Testis (tissue), 5 donors: ENCODE data around the gene PPY. TPM values are rescaled to one million over a fixed set of nuclear protein-coding genes. Genes with fewer than 3 reads are reported as not detected.

Source experiments
- DNase-seq: peaks from one replicate; pipeline ENCODE4 v3.0.0-alpha.2; 2019
- H3K27ac ChIP-seq, 2 donors: fragments of 200-600 bp; sonication (generic); one replicate each; pipeline ENCODE4 v1.5.1; 2019
- H3K27me3 ChIP-seq: fragments of 200-600 bp; sonication (generic); one replicate; pipeline ENCODE4 v1.5.1; 2019
- H3K36me3 ChIP-seq: fragments of 200-600 bp; sonication (generic); one replicate; pipeline ENCODE4 v1.5.1; 2017; ENCODE audit warnings: low read depth; ENCODE audit errors: missing control alignments
- H3K4me1 ChIP-seq: fragments of 200-600 bp; sonication (generic); one replicate; pipeline ENCODE4 v1.5.1; 2019
- H3K4me3 ChIP-seq, 2 donors: fragments of 200-600 bp; sonication (generic); one replicate each; pipeline ENCODE4 v1.5.1; 2017 to 2019
- H3K9me3 ChIP-seq: fragments of 200-600 bp; sonication (generic); one replicate; pipeline ENCODE4 v1.5.1; 2017
- CTCF ChIP-seq, 3 experiments: fragments of 450-650 bp in 2 of 3; fragments of 200-600 bp in 1 of 3; sonication (generic) in 1 of 3; IDR thresholded peaks; one replicate each; pipeline ENCODE4 v1.5.1; 2016 to 2019; ENCODE audit warnings: antibody characterized with exemption in 3 of 3, mild to moderate bottlenecking in 2 of 3, moderate library complexity in 1 of 3
- POLR2A ChIP-seq: fragments of 450-650 bp; IDR thresholded peaks from one replicate; pipeline ENCODE4 v1.6.1; 2017; ENCODE audit warnings: antibody characterized with exemption, mild to moderate bottlenecking, moderate library complexity
- WGBS, 2 donors: methylation state at CpG; one replicate each; pipeline ENCODE4 v1.1.5; 2018; 5-methylcytosine and 5-hydroxymethylcytosine counted together
- intact Hi-C: fragments of 100-400 bp; cut with DNase I; formaldehyde crosslinking; loops from one replicate; pipeline ENCODE4 v1.15.1; 2023; ENCODE audit warnings: low total_unique reads
- long read RNA-seq, 2 donors: transcript quantifications; one replicate each; lab custom pipeline, GENCODE V29; 2026
- polyA plus RNA-seq: library from polyadenylated mRNA; stranded (reverse); fragments of 350-450 nt; fragmentation: Illumina TruSeq; extraction: RNeasy Lipid Tissue Mini Kit (QIAGEN cat#74804); gene quantifications from one replicate; pipeline ENCODE4 v1.2.3, GENCODE V29; 2014; ENCODE audit warnings: low read depth, low replicate concordance; ENCODE audit not compliant: insufficient read depth
- total RNA-seq, 2 donors: library from RNA; depleted of rRNA; stranded (reverse); fragments of >200 nt; gene quantifications; one replicate each; pipeline ENCODE4 v1.2.3, GENCODE V29; 2016

The PPY gene
- total RNA-seq (not detected), polyA plus RNA-seq (0.99 TPM)
- long read RNA-seq, donor 1, result 0 reads
- long read RNA-seq, donor 2, result 0 reads

- Histone ChIP-seq H3K9me3 (no peaks in the 10 kb centered on the region), H3K4me3 (no peak within 1 kb of the TSS), H3K27me3 (no peaks in the 10 kb centered on the region), H3K36me3 (no peaks in the 10 kb centered on the region), H3K4me1 (peaks cover 4% of the 10 kb centered on the region), H3K27ac (no peak within 1 kb of the TSS)
- DNase-seq, result no peak
- 82 to 89% methylated on average over 14 to 17 of the region's 17 CpGs for WGBS, 2 donors
- TF ChIP-seq CTCF (IDR thresholded peaks at IDR 0.05), result no peak
- TF ChIP-seq POLR2A, result no peak
- intact Hi-C loops, result no loop called here
Observed at GRCh38 chr17:43942051-43942685, at the start of gene PPY. Gene PPY, minus strand, starts transcription at chr17:43942476. Its CDS starts 822 bp downstream, at chr17:43941654.

- DNase-seq, result no peak
- Histone ChIP-seq H3K4me3 (no peak overlapping the region), H3K4me1 (no peaks in the 10 kb centered on the region), H3K27ac (no peak overlapping the region), H3K27me3 (no peaks in the 10 kb centered on the region), H3K9me3 (no peaks in the 10 kb centered on the region), H3K36me3 (no peaks in the 10 kb centered on the region)
- no peak for TF ChIP-seq CTCF (IDR thresholded peaks at IDR 0.05)
- intact Hi-C loops, result no loop called here
- 80 to 92% methylated on average over 9 of the region's 9 CpGs for WGBS, 2 donors
Observed at GRCh38 chr17:43988301-43988700, 46.0 kb upstream of the PPY start.

- DNase-seq, result no peak
- intact Hi-C loops, result no loop called here
- Histone ChIP-seq H3K4me1 (no peaks in the 10 kb centered on the region), H3K9me3 (no peaks in the 10 kb centered on the region), H3K36me3 (no peaks in the 10 kb centered on the region), H3K4me3 (no peak overlapping the region), H3K27me3 (no peaks in the 10 kb centered on the region), H3K27ac (no peak overlapping the region)
- TF ChIP-seq CTCF (IDR thresholded peaks at IDR 0.05) (no peak), POLR2A (no peak)
- WGBS, 2 donors, result 64 to 76% methylated on average over 10 to 12 of the region's 12 CpGs
Observed at GRCh38 chr17:43987131-43988021, 45.1 kb upstream of the PPY start.

GRCh38 chr17:43986225-43986981, 44.1 kb upstream of the PPY start:
- intact Hi-C loops, result no loop called here
- Histone ChIP-seq H3K27me3 (no peaks in the 10 kb centered on the region), H3K36me3 (no peaks in the 10 kb centered on the region), H3K4me1 (no peaks in the 10 kb centered on the region), H3K4me3 (no peak overlapping the region), H3K9me3 (no peaks in the 10 kb centered on the region), H3K27ac (no peak overlapping the region)
- 89 to 92% methylated on average over 7 of the region's 7 CpGs for WGBS, 2 donors
- TF ChIP-seq CTCF (IDR thresholded peaks at IDR 0.05) (no peak), POLR2A (no peak)
- DNase-seq, result no peak
